A673 (cell line): ENCODE data around the gene EPN2. TPM values are rescaled to one million over a fixed set of nuclear protein-coding genes. Genes with fewer than 3 reads are reported as not detected.

Source experiments
- BruUV-seq: library from RNA; stranded (reverse); fragments of 400-500 nt; replicated peaks from 2 replicates; lab custom pipeline; 2021; lab: Mats Ljungman, UMichigan
- CTCF ChIA-PET: fragments of 300-600 bp; sonication (Branson Sonifier 250); formaldehyde crosslinking; loops from one replicate; lab custom pipeline; 2022; ENCODE audit warnings: antibody characterized with exemption; lab: Charles Lee
- POLR2A ChIA-PET: fragments of 300-600 bp; sonication (Branson Sonifier 250); formaldehyde crosslinking; loops from one replicate; lab custom pipeline; 2022; ENCODE audit warnings: antibody characterized with exemption; ENCODE audit not compliant: low non-redundant PET; lab: Charles Lee
- DNase-seq: peaks from one replicate; pipeline ENCODE4 v3.0.0-alpha.2; 2015; ENCODE audit warnings: low spot score
- H3K27ac ChIP-seq: fragments of 200-600 bp; sonication (generic); 2 replicates; pipeline ENCODE4 v1.5.1; 2016; ENCODE audit warnings: mixed run types, low read depth, mild to moderate bottlenecking, mixed read lengths, antibody characterized with exemption, low read length; ENCODE audit not compliant: poor library complexity, severe bottlenecking
- H3K27me3 ChIP-seq: fragments of 200-600 bp; sonication (generic); replicated peaks from 2 replicates; pipeline ENCODE4 v1.6.1; 2017; ENCODE audit warnings: mixed run types, low read depth, mild to moderate bottlenecking, mixed read lengths, antibody characterized with exemption, low read length; ENCODE audit not compliant: insufficient read depth, poor library complexity
- H3K36me3 ChIP-seq: fragments of 200-600 bp; sonication (generic); 2 replicates; pipeline ENCODE4 v1.6.1; 2016; ENCODE audit warnings: mixed run types, mild to moderate bottlenecking, mixed read lengths, antibody characterized with exemption, low read length; ENCODE audit not compliant: insufficient read depth, poor library complexity, severe bottlenecking
- H3K4me1 ChIP-seq: fragments of 200-600 bp; sonication (generic); 2 replicates; pipeline ENCODE4 v1.6.1; 2017; ENCODE audit warnings: mixed run types, mild to moderate bottlenecking, mixed read lengths, antibody characterized with exemption, low read length; ENCODE audit not compliant: insufficient read depth, poor library complexity, severe bottlenecking
- H3K4me3 ChIP-seq: fragments of 200-600 bp; sonication (generic); 2 replicates; pipeline ENCODE4 v1.5.1; 2016; ENCODE audit warnings: low read depth, mixed run types, mild to moderate bottlenecking, mixed read lengths, low read length; ENCODE audit not compliant: poor library complexity, severe bottlenecking
- H3K9me3 ChIP-seq: fragments of 200-600 bp; sonication (generic); 2 replicates; pipeline ENCODE4 v1.6.1; 2016; ENCODE audit warnings: mixed run types, low read depth, mild to moderate bottlenecking, mixed read lengths, antibody characterized with exemption, low read length; ENCODE audit not compliant: poor library complexity, severe bottlenecking
- EZH2 ChIP-seq: fragments of 200-600 bp; sonication (generic); IDR thresholded peaks from 2 replicates; pipeline ENCODE4 v1.6.1; 2017; ENCODE audit warnings: borderline replicate concordance, low read depth, mild to moderate bottlenecking, mixed read lengths, antibody characterized with exemption, low read length; ENCODE audit not compliant: poor library complexity, severe bottlenecking
- intact Hi-C: fragments of 100-400 bp; cut with micrococcal nuclease; formaldehyde crosslinking; loops from one replicate; pipeline ENCODE4 v1.10.0; 2022; ENCODE audit not compliant: unreplicated experiment
- total RNA-seq: library from RNA; stranded (reverse); gene quantifications from 2 replicates; pipeline ENCODE4 v1.2.3, GENCODE V29; 2021
- TF ChIP-seq, protein P1 (sequence below): fragments of 300-800, 200-600 bp; sonication (generic); conservative IDR thresholded peaks from 2 replicates; pipeline ENCODE4 v1.5.1; 2017; ENCODE audit warnings: low read depth, mild to moderate bottlenecking, antibody characterized with exemption, low read length, moderate library complexity, mixed read lengths

EPN2 gene
- total RNA-seq, 1 experiment from 2014 or later, result 52.0 TPM

- TF ChIP-seq, protein P1, sequence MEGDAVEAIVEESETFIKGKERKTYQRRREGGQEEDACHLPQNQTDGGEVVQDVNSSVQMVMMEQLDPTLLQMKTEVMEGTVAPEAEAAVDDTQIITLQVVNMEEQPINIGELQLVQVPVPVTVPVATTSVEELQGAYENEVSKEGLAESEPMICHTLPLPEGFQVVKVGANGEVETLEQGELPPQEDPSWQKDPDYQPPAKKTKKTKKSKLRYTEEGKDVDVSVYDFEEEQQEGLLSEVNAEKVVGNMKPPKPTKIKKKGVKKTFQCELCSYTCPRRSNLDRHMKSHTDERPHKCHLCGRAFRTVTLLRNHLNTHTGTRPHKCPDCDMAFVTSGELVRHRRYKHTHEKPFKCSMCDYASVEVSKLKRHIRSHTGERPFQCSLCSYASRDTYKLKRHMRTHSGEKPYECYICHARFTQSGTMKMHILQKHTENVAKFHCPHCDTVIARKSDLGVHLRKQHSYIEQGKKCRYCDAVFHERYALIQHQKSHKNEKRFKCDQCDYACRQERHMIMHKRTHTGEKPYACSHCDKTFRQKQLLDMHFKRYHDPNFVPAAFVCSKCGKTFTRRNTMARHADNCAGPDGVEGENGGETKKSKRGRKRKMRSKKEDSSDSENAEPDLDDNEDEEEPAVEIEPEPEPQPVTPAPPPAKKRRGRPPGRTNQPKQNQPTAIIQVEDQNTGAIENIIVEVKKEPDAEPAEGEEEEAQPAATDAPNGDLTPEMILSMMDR, result no peak
- TF ChIP-seq EZH2, result no peak
- no peaks in the 10 kb centered on the region for H3K9me3 ChIP-seq
- intact Hi-C loops, result no loop called here
- no peak overlapping the region for H3K4me3 ChIP-seq
- peaks cover 4% of the 10 kb centered on the region for H3K4me1 ChIP-seq
- no TSS peak for BruUV-seq
- no peak for DNase-seq
- H3K27ac ChIP-seq, result no peak overlapping the region
- ChIA-PET POLR2A (interaction anchor here (0.6 kb wide), 1 partner anchor 1349 kb away, joined by 3 read pairs; no protein-coding TSS in a partner anchor), CTCF (no interaction called here)
- peaks cover 12% of the 10 kb centered on the region for H3K36me3 ChIP-seq
- H3K27me3 ChIP-seq, result no peaks in the 10 kb centered on the region
Measured at GRCh38 chr17:19284005-19284959, 47.1 kb downstream of the EPN2 start.

- BruUV-seq, result no TSS peak
- Histone ChIP-seq H3K9me3 (no peaks in the 10 kb centered on the region), H3K27ac (no peak overlapping the region), H3K27me3 (no peaks in the 10 kb centered on the region), H3K4me1 (peaks cover 4% of the 10 kb centered on the region), H3K36me3 (peaks cover 12% of the 10 kb centered on the region), H3K4me3 (no peak overlapping the region)
- ChIA-PET POLR2A (interaction anchor here (0.6 kb wide), 1 partner anchor 1350 kb away, joined by 3 read pairs; no protein-coding TSS in a partner anchor), CTCF (interaction anchor here (0.6 kb wide), 1 partner anchor 54 kb away, joined by 3 read pairs; no protein-coding TSS in a partner anchor)
- intact Hi-C loops, result no loop called here
- TF ChIP-seq EZH2, result no peak
- TF ChIP-seq, protein P1, result no peak
- no peak for DNase-seq
Measured at GRCh38 chr17:19285213-19285900, 48.2 kb downstream of the EPN2 start.

GRCh38 chr17:19286751-19287341, 49.7 kb downstream of the EPN2 start:
- BruUV-seq, result no TSS peak
- CTCF ChIA-PET, result no interaction called here
- TF ChIP-seq EZH2, result no peak
- TF ChIP-seq, protein P1, result no peak

More at GRCh38 chr17:19286751-19287341, 49.7 kb downstream of the EPN2 start:
- Histone ChIP-seq H3K9me3 (no peaks in the 10 kb centered on the region), H3K4me3 (no peak overlapping the region), H3K27me3 (no peaks in the 10 kb centered on the region), H3K27ac (no peak overlapping the region), H3K4me1 (peaks cover 4% of the 10 kb centered on the region), H3K36me3 (peaks cover 12% of the 10 kb centered on the region)
- DNase-seq, result no peak
- intact Hi-C loops, result no loop called here
- POLR2A ChIA-PET, result no interaction called here
